A549 treated with CpdA at 1 μM for 4 hours (cell line): ENCODE measurements around the gene BCAS1. TPM values are rescaled to one million over a fixed set of nuclear protein-coding genes. Genes with fewer than 3 reads are reported as not detected.

ENCODE experiments used
- total RNA-seq: library from RNA; stranded (reverse); fragments of 200-300 nt; extraction: Qiagen RNA extraction; gene quantifications from 5 replicates; pipeline ENCODE4 v1.2.3, GENCODE V29; 2022; ENCODE audit warnings: low read depth

BCAS1 gene
- 0.50 to 0.84 TPM (median 0.62 TPM) in 5 replicates for total RNA-seq

GRCh38 chr20:54070187-54070987 lies at the start of gene BCAS1:
Gene BCAS1, minus strand, starts transcription at chr20:54070594. Its CDS starts 11,876 bp downstream, at chr20:54058718.

Other genes with a start within 250 kb of the BCAS1 start
- gene CYP24A1, start 103.4 kb upstream of the BCAS1 start, total RNA-seq, result 292 to 579 TPM (median 522 TPM) in 5 replicates
- 49.1 to 70.0 TPM (median 52.2 TPM) in 5 replicates for gene PFDN4, start 137.5 kb upstream of the BCAS1 start, total RNA-seq